HUDEP-2 (cell line): ENCODE measurements around the gene EVI5L.
A peak's percentile ranks its signal among the peaks of the same experiment; 100 is the strongest.
"Not testable (repeated sequence)": the region's sequence is repeated elsewhere in the genome, so short reads cannot be mapped to it uniquely, and the experiment has no call there.

ENCODE experiments used
- DNase-seq, 76 experiments: peaks; one replicate each; lab custom pipeline; 2025; ENCODE audit not compliant: unreplicated experiment in 76 of 76; lab: John Stamatoyannopoulos, UW

The EVI5L gene

DNA sequence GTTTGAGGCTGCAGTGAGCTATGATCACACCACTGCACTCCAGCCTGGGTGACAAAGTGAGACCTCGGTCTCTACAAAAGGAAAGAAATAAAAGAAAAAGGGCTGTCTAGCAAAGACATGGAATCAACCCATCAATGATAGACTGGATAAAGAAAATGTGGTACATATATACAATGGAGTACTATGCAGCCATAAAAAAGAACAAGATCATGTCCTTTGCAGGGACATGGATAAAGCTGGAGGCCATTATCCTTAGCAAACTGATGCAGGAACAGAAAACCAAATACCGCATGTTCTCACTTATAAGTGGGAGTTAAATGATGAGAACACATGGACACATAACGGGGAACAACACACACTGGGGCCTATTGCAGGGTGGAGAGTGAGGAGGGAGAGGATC, 14.0 kb upstream of the EVI5L start:
- not testable (repeated sequence) for DNase-seq

DNA sequence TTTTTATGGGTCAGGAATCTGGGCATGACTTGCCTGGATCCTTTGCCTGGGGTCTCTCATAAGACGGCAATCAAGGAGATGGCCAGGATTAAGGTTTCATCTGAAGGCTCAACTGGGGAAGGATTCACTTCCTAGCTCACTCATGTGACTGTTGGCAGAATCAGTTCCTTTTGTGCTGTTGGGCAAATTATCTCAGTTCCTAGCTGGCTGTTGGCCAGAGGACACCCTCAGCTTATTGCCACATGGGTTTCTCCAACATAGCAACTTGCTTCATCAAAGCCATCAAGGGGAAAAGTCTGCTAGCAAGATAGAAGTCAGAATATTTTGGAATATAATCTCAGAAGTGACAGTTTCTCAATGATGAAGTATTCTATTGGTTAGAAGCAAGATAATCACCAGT, 12.2 kb upstream of the EVI5L start:
- DNase-seq: no peak

- DNase-seq: no peak
Observed at GRCh38 chr19:7818806-7819205, 11.2 kb upstream of the EVI5L start.

GRCh38 chr19:7819337-7819736, 10.7 kb upstream of the EVI5L start:
- no peak for DNase-seq

GRCh38 chr19:7820588-7820987, 9.4 kb upstream of the EVI5L start:
- no peak for DNase-seq

- no peak for DNase-seq
Observed at GRCh38 chr19:7822910-7823515, 7.0 kb upstream of the EVI5L start.

DNA sequence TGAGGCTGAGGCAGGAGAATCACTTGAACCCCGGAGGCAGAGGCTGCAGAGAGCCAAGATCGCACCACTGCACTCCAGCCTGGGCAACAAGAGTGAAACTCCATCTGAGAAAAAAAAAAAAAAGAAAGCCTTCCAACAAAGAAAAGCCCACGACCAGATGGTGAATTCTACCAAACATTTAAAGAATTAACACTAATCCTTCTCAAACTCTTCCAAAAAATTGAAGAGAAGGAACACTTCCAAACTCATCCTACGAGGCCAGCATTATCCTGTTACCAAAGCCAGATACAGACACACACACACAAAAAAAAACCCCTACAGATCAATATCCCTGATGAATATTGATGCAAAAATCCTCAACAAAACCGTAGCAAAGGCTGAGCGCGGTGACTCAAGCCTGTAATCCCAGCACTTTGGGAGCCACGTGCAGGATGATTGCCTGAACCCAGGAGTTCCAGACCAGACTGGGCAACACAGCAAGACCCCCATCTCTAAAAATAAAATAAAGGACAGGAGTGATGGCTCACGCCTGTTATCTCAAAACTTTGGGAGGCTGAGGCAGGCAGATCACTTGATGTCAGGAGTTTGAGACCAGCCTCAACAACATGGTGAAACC, 6.2 kb upstream of the EVI5L start:
- no peak for DNase-seq

- DNase-seq: no peak
Observed at GRCh38 chr19:7829166-7829520, 875 bp upstream of the EVI5L start.

DNA sequence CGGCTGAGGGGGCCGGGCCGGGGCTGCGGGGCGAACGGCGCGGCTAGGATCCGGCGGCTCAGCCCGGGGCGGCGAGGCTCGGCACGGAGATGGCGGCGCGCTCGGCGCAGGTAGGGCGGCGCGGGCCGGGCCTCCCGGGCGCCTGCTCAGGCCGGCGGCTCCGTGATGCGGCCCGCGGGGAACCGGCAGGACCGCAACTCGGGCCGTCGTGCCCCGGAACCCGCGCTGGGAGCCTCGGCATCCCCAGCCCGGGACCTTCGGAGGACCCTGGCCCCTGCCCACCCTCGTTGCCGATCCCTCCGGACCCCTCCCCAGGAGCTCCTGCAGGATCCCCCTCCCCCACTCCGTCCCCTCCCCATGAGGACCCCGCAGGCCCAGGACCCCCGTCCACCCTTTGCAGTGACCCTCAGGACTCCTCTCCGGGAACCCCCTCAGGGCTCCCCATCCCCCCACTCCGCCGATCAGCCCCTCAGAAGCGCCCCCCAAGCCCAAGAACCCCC, 304 bp downstream of the EVI5L start:
- DNase-seq: no peak

- no peak for DNase-seq
Observed at GRCh38 chr19:7830823-7831222, 805 bp downstream of the EVI5L start.

DNA sequence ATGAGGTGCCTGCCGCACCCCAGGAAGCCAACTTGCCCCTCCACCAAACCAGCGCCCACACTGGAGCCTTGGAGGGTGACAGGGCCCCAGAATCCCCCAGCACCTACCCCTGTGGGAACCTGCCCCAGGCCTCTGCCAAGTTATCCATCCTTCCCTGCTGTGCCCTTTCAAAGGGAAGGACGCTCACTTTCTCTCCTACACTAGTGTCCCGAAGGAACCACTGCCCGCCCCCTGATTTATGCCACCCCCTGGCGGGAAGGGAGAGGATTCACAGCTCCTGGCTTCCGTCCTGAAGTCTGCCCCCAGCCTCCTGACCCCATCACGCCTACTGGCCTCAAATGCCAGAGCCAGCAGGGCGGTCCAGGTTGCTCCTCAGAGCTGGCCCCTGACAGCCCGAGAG, 1.4 kb downstream of the EVI5L start:
- DNase-seq: peak in 6 of 76 experiments; percentile 12 to 57 (median 23)

DNA sequence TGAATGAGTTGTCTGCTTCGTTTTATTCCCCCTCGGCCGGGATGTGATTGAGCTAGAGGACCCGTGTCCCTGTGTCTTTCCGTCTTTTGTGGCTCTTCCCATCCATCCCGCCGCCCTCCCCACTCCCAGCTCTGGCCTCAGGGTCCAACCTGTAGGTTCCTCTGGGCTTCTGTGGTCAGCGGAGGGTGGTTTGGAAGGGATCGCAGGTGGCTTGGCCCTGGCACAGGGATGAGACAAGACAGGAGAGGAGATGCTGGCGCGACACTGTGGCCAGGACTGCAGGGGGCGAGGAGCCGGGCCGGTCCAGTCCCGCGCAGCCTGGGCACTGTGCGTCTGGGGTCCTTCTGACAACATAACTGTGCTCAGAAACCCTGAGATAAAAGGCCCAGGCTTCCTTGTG, 2.0 kb downstream of the EVI5L start:
- DNase-seq: no peak

GRCh38 chr19:7832781-7833180, 2.8 kb downstream of the EVI5L start:
- no peak for DNase-seq

- peak in 74 of 76 experiments; percentile 43 to 97 (median 89) for DNase-seq
Observed at GRCh38 chr19:7833225-7834099, 3.4 kb downstream of the EVI5L start.

DNA sequence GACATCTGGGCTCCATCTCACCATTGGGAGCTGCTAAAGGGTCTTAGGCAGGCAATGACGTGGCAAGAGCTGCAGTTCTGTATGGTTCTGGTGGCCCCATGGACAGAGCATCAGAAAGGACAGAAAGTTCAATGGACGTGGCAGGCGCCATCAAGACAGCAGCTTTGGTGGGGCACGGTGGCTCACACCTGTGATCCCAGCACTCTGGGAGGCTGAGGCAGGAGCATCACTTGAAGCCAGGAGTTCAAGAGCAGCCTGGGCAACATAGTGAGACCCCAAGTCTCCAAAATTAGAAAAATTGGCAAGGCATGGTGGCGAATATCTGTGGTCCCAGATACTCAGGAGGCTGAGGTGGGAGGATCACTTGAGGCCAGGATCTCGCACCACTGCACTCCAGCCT, 9.5 kb downstream of the EVI5L start:
- DNase-seq: no peak

DNA sequence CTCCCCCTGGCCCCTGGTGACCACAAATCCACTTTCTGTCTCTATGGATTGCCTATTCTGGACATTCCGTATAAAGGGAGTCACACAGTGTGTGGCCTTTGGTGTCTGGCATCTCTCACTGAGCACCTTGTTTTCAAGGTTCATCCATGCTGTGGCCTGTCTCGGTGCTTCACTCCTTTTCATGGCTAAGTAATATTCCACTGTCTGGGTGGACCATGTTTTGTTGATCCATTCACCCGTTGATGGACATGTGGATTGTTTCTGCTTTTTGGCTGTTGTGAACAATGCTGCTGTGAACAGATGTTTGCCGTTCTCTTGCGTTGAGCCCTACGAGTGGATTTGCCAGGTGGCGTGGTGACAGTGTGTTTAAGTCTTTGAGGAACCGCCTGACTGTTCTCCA, 10.6 kb downstream of the EVI5L start:
- no peak for DNase-seq

DNA sequence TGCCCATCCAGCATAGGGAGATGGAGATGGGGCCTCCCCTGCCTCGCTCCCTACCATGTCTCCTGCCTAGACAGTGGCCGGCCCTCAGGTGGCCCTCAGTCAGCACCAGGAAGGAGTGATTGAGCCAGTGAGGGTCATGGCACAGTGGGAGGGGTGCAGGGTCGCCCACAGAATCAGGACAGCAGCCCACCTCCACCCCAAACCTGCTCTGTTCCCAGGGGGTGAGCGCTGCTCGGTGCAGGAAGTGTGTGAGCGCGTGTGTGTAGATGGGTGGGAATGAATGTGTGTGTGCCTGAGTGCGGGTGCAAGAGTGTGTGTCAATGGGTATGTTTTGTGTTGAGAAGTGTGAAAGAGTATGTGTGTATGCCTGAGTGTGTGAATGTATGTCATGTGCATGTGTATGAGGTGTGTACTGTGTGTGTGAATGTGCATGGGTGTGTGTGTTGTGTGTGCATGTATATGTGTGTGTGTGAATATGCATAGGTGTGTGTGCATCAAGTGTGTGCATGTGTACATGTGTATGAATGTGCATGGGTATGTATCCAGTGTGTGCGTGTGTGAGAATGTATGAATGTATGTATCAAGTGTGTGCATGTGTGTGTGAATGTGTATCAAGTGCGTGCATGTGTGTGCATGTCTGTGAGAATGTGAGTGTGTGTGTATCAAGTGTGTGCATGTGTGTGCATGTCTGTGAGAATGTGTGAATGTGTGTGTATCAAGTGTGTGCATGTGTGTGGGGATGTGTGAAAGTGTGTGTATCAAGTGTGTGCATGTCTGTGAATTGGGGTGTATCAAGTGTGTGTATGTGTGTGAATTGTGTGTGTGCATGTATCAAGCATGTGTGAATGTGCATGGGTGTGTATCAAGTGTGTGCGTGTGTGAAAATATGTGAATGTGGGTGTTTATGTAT, 12.0 kb downstream of the EVI5L start:
- DNase-seq: no peak

GRCh38 chr19:7842661-7843294, 12.8 kb downstream of the EVI5L start:
- no peak for DNase-seq

- no peak for DNase-seq
Observed at GRCh38 chr19:7843521-7843920, 13.5 kb downstream of the EVI5L start.

DNA sequence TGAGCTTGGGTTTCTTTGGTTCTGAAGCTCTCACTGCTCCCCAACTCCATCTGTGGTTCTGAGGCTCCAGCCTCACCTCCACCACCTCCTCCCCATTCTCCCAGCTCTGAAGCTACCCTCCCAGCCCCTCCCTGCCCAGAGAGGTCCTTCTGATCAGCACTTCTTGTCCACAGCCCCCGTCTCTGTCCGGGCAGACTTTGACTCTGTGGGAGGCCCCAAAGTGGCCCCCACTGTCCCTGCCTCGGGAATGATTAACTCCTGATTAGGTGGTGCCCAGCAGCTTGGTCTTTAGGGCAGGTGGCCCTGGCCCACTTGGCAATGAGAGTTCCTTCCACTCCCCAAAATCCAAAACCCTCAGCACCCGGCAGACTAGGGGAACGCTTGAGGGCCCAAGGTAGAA, 14.4 kb downstream of the EVI5L start:
- no peak for DNase-seq
